Measurements from ENCODE around the gene ESPNL. TPM values are rescaled to one million over a fixed set of nuclear protein-coding genes. Genes with fewer than 3 reads are reported as not detected.

Gene ESPNL
- total RNA-seq, 1 experiment from 2014 or later, result 1.1 TPM

DNA sequence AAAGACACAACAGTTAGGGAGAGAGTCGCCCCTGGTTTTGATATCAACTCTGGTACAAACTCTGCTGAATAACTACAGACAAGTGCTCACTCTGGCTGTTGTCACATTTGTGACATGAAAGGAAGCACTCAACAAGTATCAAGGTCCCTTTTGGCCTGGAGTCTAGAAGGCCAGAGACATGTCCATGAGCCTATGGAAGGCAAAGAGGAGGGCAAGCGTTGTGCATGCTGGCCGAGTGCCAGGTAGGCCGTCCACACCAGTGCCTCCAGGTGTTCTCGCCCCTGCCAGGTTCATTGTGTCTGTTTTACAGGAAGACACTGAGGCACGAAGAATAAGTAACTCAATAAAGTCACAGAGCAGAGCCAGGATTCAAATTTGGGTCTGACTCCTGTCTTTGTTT, 82.2 kb downstream of the ESPNL start:
- Mint-ChIP-seq H3K4me1 (no peaks in the 10 kb centered on the region), H3K27ac (no peak overlapping the region), H3K4me3 (no peak overlapping the region), H3K36me3 (peaks cover 85% of the 10 kb centered on the region), H3K9me3 (no peaks in the 10 kb centered on the region), H3K27me3 (ENCODE audit: low read depth) (no peaks in the 10 kb centered on the region)
- ChIA-PET POLR2A (no interaction called here), CTCF (no interaction called here)
- DNase-seq (ENCODE audit: low spot score), result no peak
- no peak for TF ChIP-seq JAZF1 (CRISPR knock-in tag; IDR thresholded peaks at IDR 0.05)
- TF ChIP-seq GABPB1 (CRISPR knock-in tag; IDR thresholded peaks at IDR 0.05), result no peak
- no peak for TF ChIP-seq RORB (CRISPR knock-in tag; IDR thresholded peaks at IDR 0.05)
- TF ChIP-seq GRHL2 (CRISPR knock-in tag; IDR thresholded peaks at IDR 0.05; ENCODE audit: insufficient replicate concordance, severe bottlenecking), result no peak
- TF ChIP-seq, protein P1, sequence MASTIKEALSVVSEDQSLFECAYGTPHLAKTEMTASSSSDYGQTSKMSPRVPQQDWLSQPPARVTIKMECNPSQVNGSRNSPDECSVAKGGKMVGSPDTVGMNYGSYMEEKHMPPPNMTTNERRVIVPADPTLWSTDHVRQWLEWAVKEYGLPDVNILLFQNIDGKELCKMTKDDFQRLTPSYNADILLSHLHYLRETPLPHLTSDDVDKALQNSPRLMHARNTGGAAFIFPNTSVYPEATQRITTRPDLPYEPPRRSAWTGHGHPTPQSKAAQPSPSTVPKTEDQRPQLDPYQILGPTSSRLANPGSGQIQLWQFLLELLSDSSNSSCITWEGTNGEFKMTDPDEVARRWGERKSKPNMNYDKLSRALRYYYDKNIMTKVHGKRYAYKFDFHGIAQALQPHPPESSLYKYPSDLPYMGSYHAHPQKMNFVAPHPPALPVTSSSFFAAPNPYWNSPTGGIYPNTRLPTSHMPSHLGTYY (CRISPR knock-in tag; IDR thresholded peaks at IDR 0.05), result no peak
- TF ChIP-seq TCF7 (CRISPR knock-in tag; IDR thresholded peaks at IDR 0.05; ENCODE audit: low read depth), result no peak
- TF ChIP-seq CREB1 (CRISPR knock-in tag; IDR thresholded peaks at IDR 0.05), result no peak
- TF ChIP-seq SMAD3 (CRISPR knock-in tag; IDR thresholded peaks at IDR 0.05; ENCODE audit: borderline replicate concordance), result no peak
- TF ChIP-seq TP53 (CRISPR knock-in tag; IDR thresholded peaks at IDR 0.05), result no peak
- TF ChIP-seq, protein P2, sequence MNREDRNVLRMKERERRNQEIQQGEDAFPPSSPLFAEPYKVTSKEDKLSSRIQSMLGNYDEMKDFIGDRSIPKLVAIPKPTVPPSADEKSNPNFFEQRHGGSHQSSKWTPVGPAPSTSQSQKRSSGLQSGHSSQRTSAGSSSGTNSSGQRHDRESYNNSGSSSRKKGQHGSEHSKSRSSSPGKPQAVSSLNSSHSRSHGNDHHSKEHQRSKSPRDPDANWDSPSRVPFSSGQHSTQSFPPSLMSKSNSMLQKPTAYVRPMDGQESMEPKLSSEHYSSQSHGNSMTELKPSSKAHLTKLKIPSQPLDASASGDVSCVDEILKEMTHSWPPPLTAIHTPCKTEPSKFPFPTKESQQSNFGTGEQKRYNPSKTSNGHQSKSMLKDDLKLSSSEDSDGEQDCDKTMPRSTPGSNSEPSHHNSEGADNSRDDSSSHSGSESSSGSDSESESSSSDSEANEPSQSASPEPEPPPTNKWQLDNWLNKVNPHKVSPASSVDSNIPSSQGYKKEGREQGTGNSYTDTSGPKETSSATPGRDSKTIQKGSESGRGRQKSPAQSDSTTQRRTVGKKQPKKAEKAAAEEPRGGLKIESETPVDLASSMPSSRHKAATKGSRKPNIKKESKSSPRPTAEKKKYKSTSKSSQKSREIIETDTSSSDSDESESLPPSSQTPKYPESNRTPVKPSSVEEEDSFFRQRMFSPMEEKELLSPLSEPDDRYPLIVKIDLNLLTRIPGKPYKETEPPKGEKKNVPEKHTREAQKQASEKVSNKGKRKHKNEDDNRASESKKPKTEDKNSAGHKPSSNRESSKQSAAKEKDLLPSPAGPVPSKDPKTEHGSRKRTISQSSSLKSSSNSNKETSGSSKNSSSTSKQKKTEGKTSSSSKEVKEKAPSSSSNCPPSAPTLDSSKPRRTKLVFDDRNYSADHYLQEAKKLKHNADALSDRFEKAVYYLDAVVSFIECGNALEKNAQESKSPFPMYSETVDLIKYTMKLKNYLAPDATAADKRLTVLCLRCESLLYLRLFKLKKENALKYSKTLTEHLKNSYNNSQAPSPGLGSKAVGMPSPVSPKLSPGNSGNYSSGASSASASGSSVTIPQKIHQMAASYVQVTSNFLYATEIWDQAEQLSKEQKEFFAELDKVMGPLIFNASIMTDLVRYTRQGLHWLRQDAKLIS (CRISPR knock-in tag; IDR thresholded peaks at IDR 0.05; ENCODE audit: borderline replicate concordance), result no peak
- TF ChIP-seq FOXK1 (CRISPR knock-in tag; IDR thresholded peaks at IDR 0.05), result no peak
- TF ChIP-seq RELA (CRISPR knock-in tag; IDR thresholded peaks at IDR 0.05; ENCODE audit: borderline replicate concordance), result no peak
- no peak for TF ChIP-seq NR3C1 (CRISPR knock-in tag; conservative IDR thresholded peaks at IDR 0.05; ENCODE audit: low read depth)
- no peak for TF ChIP-seq MYBL2 (CRISPR knock-in tag; IDR thresholded peaks at IDR 0.05)
- TF ChIP-seq ZNF121 (CRISPR knock-in tag; IDR thresholded peaks at IDR 0.05), result no peak
- TF ChIP-seq ESRRA (CRISPR knock-in tag; IDR thresholded peaks at IDR 0.05; ENCODE audit: borderline replicate concordance), result no peak
- TF ChIP-seq ATF1 (CRISPR knock-in tag; IDR thresholded peaks at IDR 0.05), result no peak
- TF ChIP-seq, protein P3, sequence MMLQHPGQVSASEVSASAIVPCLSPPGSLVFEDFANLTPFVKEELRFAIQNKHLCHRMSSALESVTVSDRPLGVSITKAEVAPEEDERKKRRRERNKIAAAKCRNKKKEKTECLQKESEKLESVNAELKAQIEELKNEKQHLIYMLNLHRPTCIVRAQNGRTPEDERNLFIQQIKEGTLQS (CRISPR knock-in tag; conservative IDR thresholded peaks at IDR 0.05), result no peak
- no peak for TF ChIP-seq JUN (CRISPR knock-in tag; IDR thresholded peaks at IDR 0.05)
- no peak for TF ChIP-seq ZNF219 (CRISPR knock-in tag; IDR thresholded peaks at IDR 0.05; ENCODE audit: borderline replicate concordance)
- no peak for ATAC-seq

Other genes starting within 250 kb of the ESPNL start
- 0.62 to 1.2 TPM (median 1.0 TPM) in 3 replicates for gene RAMP1, start 240.7 kb upstream of the ESPNL start, total RNA-seq (2021)
- gene UBE2F, start 133.3 kb upstream of the ESPNL start, total RNA-seq (2021), result 48.8 to 50.6 TPM (median 49.5 TPM) in 3 replicates
- gene SCLY, start 39.3 kb upstream of the ESPNL start, total RNA-seq (2021), result 68.4 to 70.2 TPM (median 69.6 TPM) in 3 replicates
- 0.07 TPM in 1 of 3 replicates, not detected in the others for gene KLHL30, start 38.3 kb downstream of the ESPNL start, total RNA-seq (2021)
- 4.5 to 6.3 TPM (median 6.0 TPM) in 3 replicates for gene ERFE, start 58.6 kb downstream of the ESPNL start, total RNA-seq (2021)
- 26.4 to 32.7 TPM (median 26.7 TPM) in 3 replicates for gene ILKAP, start 103.4 kb downstream of the ESPNL start, total RNA-seq (2021)
- gene HES6, start 139.7 kb downstream of the ESPNL start, total RNA-seq (2021), result 52.1 to 63.9 TPM (median 63.4 TPM) in 3 replicates
- 4.1 to 6.6 TPM (median 5.5 TPM) in 3 replicates for gene PER2, start 188.3 kb downstream of the ESPNL start, total RNA-seq (2021)
- 14.7 to 18.7 TPM (median 16.8 TPM) in 3 replicates for gene TRAF3IP1, start 220.2 kb downstream of the ESPNL start, total RNA-seq (2021)

Data from WTC11 (cell line).